K562 (cell line): ENCODE measurements around the gene VEZF1. TPM values are rescaled to one million over a fixed set of nuclear protein-coding genes. Genes with fewer than 3 reads are reported as not detected.
A peak's percentile ranks its signal among the peaks of the same experiment; 100 is the strongest.

Source experiments
- BDP1 ChIP-seq: IDR thresholded peaks from 3 replicates; pipeline ENCODE4 v1.6.1; 2011; ENCODE audit not compliant: insufficient read length, insufficient read depth
- BHLHE40 ChIP-seq: IDR thresholded peaks from 2 replicates; pipeline ENCODE4 v1.6.1; 2011; ENCODE audit warnings: low read length, improper control_type of control experiment
- BRD9 ChIP-seq: fragments of 450-650 bp; IDR thresholded peaks from 2 replicates; pipeline ENCODE4 v1.6.1; 2018; ENCODE audit warnings: low read depth; ENCODE audit not compliant: partially characterized antibody
- GABPB1 ChIP-seq: sonication (generic); formaldehyde crosslinking; IDR thresholded peaks from 2 replicates; pipeline ENCODE4 v1.8.0; 2022; ENCODE audit warnings: mild to moderate bottlenecking, missing genetic modification reagents
- KLF10 ChIP-seq: fragments of 250-450 bp; sonication (Bioruptor Pico); IDR thresholded peaks from 2 replicates; pipeline ENCODE4 v1.6.1; 2021; ENCODE audit warnings: matching md5 sums
- NBN ChIP-seq: fragments of 450-650 bp; IDR thresholded peaks from 2 replicates; pipeline ENCODE4 v1.6.1; 2016; ENCODE audit warnings: low read depth, mild to moderate bottlenecking
- REST ChIP-seq, 2 experiments: fragments of 450-650 bp; formaldehyde crosslinking in 1 of 2; IDR thresholded peaks; 2 replicates each; pipeline versions ENCODE4 v1.4.0 to v1.6.1; 2014 to 2020; ENCODE audit warnings: mild to moderate bottlenecking in 2 of 2, borderline replicate concordance in 1 of 2, low read depth in 1 of 2
- THAP7 ChIP-seq: fragments of 250-450 bp; sonication (Bioruptor Pico); IDR thresholded peaks from 2 replicates; pipeline ENCODE4 v1.5.0; 2021
- polyA plus RNA-seq, 8 experiments: library from polyadenylated mRNA; depleted of rRNA in 4 of 8; stranded (reverse) in 5 of 8; unstranded in 3 of 8; fragments of >200 nt; fragmentation: Nextera tagmentation in 2 of 8; fragmentation: Illumina TruSeq in 1 of 8; extraction: Ambion mirVana in 2 of 8; extraction: Trizol in 1 of 8; gene quantifications; 2 replicates each; pipeline versions ENCODE4 v1.2.1 to v1.2.3, GENCODE V29; 2011 to 2014; ENCODE audit warnings: inconsistent platforms in 1 of 8, missing spikeins in 1 of 8
- total RNA-seq, 7 experiments: library from RNA; depleted of rRNA in 6 of 7; stranded (reverse); fragments of >200 nt in 6 of 7; fragmentation: Illumina TruSeq in 2 of 7; extraction: Trizol in 2 of 7; gene quantifications; 2 replicates each; pipeline versions ENCODE4 v1.2.1 to v1.2.3, GENCODE V29; 2011 to 2021; ENCODE audit warnings: low replicate concordance in 1 of 7
- TF ChIP-seq, protein P1 (sequence below): fragments of 450-650 bp; formaldehyde crosslinking; IDR thresholded peaks from 2 replicates; pipeline ENCODE4 v1.4.0; 2022; ENCODE audit warnings: missing genetic modification characterization
- TF ChIP-seq, protein P2 (sequence below), 2 experiments: fragments of 150-350 bp in 1 of 2; IDR thresholded peaks; 2 replicates each; pipeline ENCODE4 v1.6.1; 2012 to 2016; ENCODE audit warnings: low read depth in 2 of 2, low read length in 2 of 2, mild to moderate bottlenecking in 1 of 2, moderate library complexity in 1 of 2
- TF ChIP-seq, protein P3 (sequence below), 2 experiments: fragments of 450-650 bp in 1 of 2; sonication (generic) in 1 of 2; formaldehyde crosslinking; conservative IDR thresholded peaks; 2 replicates each; pipeline versions ENCODE4 v1.4.0 to v1.8.1; 2020 to 2022; ENCODE audit warnings: mild to moderate bottlenecking in 1 of 2, missing genetic modification reagents in 1 of 2

The VEZF1 gene
- total and polyA plus RNA-seq, 9 of the 15 experiments (the other 6 are each of a cell fraction or from before 2014, with no cell fraction given): 9.5 to 33.4 (median 22.1) TPM

DNA sequence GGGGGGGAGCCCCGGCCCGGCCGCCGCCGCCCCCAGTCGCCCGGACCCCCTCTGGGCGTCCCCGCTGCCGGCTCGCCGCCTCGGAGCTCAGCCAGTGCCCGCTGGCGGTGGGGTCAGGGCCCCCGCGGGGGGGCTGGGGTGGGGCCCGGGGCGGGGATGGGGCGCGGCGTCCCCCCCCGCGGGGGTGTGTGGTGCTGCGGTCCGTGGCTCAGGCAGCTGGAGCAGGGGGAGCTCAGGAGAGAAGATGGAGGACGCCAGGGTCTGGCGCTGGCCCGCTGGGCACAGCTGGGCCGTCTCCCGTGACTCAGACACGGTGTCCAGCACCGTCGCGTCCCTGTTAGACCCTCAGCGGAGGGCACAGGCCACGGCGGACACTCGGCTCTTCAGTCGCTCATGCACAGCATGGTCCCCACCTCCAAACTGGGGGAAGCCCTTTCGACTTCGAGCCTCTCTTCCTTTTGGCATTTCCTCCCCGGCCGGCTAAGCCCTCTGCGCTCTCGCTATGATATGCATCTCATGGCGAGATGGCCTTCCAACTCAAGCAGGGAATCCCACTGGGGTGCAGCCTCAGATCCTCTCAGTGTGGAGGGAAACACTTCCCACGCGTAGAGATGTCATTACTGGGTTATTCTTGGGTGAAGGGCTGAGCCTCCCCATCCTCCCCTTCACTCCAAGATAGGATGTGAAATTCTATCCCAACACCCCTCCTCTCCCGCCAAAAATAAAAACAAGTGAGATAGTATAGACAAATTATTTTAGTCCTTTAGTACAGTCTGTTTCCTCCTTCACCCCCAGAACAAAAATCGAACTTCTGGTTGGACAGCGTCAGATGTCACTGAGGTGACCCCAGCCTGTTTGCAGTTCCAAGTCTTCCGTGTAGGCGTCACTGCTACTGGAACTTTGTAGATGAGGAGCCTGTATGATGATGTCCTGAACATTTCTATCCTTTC, 522 bp upstream of the VEZF1 start (continued):
- peak; percentile 91 for TF ChIP-seq THAP7 (CRISPR knock-in tag)
- TF ChIP-seq BHLHE40: no peak; the same call in 1 of the 2 replicates
- TF ChIP-seq BDP1: no peak
- TF ChIP-seq, protein P1, sequence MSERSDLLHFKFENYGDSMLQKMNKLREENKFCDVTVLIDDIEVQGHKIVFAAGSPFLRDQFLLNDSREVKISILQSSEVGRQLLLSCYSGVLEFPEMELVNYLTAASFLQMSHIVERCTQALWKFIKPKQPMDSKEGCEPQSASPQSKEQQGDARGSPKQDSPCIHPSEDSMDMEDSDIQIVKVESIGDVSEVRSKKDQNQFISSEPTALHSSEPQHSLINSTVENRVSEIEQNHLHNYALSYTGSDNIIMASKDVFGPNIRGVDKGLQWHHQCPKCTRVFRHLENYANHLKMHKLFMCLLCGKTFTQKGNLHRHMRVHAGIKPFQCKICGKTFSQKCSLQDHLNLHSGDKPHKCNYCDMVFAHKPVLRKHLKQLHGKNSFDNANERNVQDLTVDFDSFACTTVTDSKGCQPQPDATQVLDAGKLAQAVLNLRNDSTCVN (CRISPR knock-in tag): peak; percentile 86
- TF ChIP-seq GABPB1 (CRISPR knock-in tag): peak; percentile 72
- TF ChIP-seq, protein P2, sequence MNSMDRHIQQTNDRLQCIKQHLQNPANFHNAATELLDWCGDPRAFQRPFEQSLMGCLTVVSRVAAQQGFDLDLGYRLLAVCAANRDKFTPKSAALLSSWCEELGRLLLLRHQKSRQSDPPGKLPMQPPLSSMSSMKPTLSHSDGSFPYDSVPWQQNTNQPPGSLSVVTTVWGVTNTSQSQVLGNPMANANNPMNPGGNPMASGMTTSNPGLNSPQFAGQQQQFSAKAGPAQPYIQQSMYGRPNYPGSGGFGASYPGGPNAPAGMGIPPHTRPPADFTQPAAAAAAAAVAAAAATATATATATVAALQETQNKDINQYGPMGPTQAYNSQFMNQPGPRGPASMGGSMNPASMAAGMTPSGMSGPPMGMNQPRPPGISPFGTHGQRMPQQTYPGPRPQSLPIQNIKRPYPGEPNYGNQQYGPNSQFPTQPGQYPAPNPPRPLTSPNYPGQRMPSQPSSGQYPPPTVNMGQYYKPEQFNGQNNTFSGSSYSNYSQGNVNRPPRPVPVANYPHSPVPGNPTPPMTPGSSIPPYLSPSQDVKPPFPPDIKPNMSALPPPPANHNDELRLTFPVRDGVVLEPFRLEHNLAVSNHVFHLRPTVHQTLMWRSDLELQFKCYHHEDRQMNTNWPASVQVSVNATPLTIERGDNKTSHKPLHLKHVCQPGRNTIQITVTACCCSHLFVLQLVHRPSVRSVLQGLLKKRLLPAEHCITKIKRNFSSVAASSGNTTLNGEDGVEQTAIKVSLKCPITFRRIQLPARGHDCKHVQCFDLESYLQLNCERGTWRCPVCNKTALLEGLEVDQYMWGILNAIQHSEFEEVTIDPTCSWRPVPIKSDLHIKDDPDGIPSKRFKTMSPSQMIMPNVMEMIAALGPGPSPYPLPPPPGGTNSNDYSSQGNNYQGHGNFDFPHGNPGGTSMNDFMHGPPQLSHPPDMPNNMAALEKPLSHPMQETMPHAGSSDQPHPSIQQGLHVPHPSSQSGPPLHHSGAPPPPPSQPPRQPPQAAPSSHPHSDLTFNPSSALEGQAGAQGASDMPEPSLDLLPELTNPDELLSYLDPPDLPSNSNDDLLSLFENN (IDR thresholded peaks at IDR 0.05; ENCODE audit: low read depth in 2 of 2, low read length in 2 of 2): 0 out of 4 replicates have a peak, but pooled peaks of 1 of the 2 experiments have one; percentile 16
- TF ChIP-seq, protein P3, sequence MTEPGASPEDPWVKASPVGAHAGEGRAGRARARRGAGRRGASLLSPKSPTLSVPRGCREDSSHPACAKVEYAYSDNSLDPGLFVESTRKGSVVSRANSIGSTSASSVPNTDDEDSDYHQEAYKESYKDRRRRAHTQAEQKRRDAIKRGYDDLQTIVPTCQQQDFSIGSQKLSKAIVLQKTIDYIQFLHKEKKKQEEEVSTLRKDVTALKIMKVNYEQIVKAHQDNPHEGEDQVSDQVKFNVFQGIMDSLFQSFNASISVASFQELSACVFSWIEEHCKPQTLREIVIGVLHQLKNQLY (CRISPR knock-in tag; conservative IDR thresholded peaks at IDR 0.05): no peak
- peak; percentile 35; the same call in 1 of the 2 replicates for TF ChIP-seq REST (IDR thresholded peaks at IDR 0.05; ENCODE audit: borderline replicate concordance)
- 0 out of 2 replicates have a peak, but pooled peaks have one; percentile 13 for TF ChIP-seq REST (CRISPR knock-in tag; IDR thresholded peaks at IDR 0.05; ENCODE audit: low read depth)
- TF ChIP-seq KLF10 (CRISPR knock-in tag): no peak
- no peak for TF ChIP-seq BRD9
- TF ChIP-seq NBN: no peak
